ENCODE data around the gene IGSF3.

DNA sequence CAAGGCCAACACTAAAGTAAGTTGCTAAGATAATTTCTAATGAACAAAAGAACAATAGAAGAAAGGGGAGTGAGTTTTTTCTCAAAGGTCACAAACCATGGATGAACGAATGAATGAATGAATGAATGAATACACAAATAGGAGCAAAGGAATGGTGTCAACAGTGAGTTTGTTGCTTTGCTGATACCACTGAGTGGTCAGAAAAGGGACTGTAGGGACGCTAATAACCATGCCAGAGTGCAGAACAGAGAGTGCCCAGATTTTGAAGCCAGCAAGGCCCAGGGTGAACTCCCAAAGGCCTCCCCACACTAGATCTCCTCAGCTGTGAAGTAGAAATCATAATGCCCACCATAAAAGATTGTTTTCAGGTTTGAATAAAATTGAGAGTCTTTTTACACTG is 112.6 kb downstream of the IGSF3 start:
- TF ChIP-seq, protein P1, sequence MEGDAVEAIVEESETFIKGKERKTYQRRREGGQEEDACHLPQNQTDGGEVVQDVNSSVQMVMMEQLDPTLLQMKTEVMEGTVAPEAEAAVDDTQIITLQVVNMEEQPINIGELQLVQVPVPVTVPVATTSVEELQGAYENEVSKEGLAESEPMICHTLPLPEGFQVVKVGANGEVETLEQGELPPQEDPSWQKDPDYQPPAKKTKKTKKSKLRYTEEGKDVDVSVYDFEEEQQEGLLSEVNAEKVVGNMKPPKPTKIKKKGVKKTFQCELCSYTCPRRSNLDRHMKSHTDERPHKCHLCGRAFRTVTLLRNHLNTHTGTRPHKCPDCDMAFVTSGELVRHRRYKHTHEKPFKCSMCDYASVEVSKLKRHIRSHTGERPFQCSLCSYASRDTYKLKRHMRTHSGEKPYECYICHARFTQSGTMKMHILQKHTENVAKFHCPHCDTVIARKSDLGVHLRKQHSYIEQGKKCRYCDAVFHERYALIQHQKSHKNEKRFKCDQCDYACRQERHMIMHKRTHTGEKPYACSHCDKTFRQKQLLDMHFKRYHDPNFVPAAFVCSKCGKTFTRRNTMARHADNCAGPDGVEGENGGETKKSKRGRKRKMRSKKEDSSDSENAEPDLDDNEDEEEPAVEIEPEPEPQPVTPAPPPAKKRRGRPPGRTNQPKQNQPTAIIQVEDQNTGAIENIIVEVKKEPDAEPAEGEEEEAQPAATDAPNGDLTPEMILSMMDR (IDR thresholded peaks at IDR 0.05), result no peak
- TF ChIP-seq POLR2A (IDR thresholded peaks at IDR 0.05), result no peak

Measured in Peyer's patch (tissue), 4 donors.